ENCODE results near the gene NPHS2. TPM values are rescaled to one million over a fixed set of nuclear protein-coding genes. Genes with fewer than 3 reads are reported as not detected.

The NPHS2 gene
- total RNA-seq, 6 donors from 2014 or later: not detected

DNA sequence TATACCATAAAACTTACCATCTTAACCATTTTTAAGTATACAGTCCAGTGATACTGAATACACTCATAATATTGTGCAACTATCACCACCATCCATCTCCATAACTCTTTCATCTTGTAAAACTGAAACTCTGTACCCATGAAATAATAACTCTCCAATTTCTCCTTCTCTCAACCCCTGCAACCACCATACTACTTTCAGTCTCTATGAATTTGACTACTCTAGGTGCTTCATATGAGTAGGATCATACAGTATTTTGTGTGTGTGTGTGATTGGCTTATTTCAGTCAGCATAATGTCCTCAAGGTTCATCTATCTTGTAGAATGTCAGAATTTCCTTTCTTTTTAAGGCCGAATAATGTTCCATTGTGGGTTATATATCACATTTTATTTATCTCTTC, 17.7 kb downstream of the NPHS2 start:
- no peak for ATAC-seq (ENCODE audit: low FRiP score in 2 of 2)
- H3K4me1 ChIP-seq: no peaks in the 10 kb centered on the region
- no peak overlapping the region for H3K4me3 ChIP-seq
- no peaks in the 10 kb centered on the region for H3K36me3 ChIP-seq
- DNase-seq: no peak
- H3K27me3 ChIP-seq: no peaks in the 10 kb centered on the region
- H3K9me3 ChIP-seq: no peaks in the 10 kb centered on the region
- 85 to 95% methylated on average over 1 of the region's 1 CpG for WGBS, 2 donors
- H3K27ac ChIP-seq: no peak overlapping the region
- TF ChIP-seq EP300 (IDR thresholded peaks at IDR 0.05) (no peak), POLR2AphosphoS5 (IDR thresholded peaks at IDR 0.05) (no peak), POLR2A (IDR thresholded peaks at IDR 0.05) (no peak)
- TF ChIP-seq, protein P1, sequence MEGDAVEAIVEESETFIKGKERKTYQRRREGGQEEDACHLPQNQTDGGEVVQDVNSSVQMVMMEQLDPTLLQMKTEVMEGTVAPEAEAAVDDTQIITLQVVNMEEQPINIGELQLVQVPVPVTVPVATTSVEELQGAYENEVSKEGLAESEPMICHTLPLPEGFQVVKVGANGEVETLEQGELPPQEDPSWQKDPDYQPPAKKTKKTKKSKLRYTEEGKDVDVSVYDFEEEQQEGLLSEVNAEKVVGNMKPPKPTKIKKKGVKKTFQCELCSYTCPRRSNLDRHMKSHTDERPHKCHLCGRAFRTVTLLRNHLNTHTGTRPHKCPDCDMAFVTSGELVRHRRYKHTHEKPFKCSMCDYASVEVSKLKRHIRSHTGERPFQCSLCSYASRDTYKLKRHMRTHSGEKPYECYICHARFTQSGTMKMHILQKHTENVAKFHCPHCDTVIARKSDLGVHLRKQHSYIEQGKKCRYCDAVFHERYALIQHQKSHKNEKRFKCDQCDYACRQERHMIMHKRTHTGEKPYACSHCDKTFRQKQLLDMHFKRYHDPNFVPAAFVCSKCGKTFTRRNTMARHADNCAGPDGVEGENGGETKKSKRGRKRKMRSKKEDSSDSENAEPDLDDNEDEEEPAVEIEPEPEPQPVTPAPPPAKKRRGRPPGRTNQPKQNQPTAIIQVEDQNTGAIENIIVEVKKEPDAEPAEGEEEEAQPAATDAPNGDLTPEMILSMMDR (IDR thresholded peaks at IDR 0.05): no peak

DNA sequence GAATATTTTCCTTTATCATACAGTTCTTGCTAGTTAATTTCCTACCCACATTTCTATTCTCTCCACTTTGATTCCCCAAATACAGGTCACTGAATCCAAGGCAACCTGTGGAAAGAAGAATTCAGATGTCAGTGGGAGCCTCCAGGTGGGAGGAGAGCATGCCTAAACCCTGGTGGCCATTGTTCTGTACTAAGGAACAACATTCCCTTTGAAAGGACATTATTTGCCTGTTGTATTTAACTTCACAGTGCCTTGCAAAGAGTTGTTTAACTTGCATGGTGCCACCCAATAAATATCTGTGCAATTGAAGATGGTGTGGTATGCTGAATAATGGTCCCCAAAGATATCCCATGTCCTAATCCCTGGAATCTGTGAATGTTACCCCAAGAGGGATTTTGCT, 21.3 kb downstream of the NPHS2 start:
- Histone ChIP-seq H3K9me3 (no peaks in the 10 kb centered on the region), H3K27ac (no peak overlapping the region), H3K36me3 (no peaks in the 10 kb centered on the region), H3K4me3 (no peak overlapping the region), H3K27me3 (no peaks in the 10 kb centered on the region), H3K4me1 (no peaks in the 10 kb centered on the region)
- TF ChIP-seq POLR2A (IDR thresholded peaks at IDR 0.05): no peak
- TF ChIP-seq EP300 (IDR thresholded peaks at IDR 0.05): no peak
- TF ChIP-seq, protein P1 (IDR thresholded peaks at IDR 0.05): no peak
- TF ChIP-seq POLR2AphosphoS5 (IDR thresholded peaks at IDR 0.05): no peak
- ATAC-seq (ENCODE audit: low FRiP score in 2 of 2) (no peak), DNase-seq (no peak)

DNA sequence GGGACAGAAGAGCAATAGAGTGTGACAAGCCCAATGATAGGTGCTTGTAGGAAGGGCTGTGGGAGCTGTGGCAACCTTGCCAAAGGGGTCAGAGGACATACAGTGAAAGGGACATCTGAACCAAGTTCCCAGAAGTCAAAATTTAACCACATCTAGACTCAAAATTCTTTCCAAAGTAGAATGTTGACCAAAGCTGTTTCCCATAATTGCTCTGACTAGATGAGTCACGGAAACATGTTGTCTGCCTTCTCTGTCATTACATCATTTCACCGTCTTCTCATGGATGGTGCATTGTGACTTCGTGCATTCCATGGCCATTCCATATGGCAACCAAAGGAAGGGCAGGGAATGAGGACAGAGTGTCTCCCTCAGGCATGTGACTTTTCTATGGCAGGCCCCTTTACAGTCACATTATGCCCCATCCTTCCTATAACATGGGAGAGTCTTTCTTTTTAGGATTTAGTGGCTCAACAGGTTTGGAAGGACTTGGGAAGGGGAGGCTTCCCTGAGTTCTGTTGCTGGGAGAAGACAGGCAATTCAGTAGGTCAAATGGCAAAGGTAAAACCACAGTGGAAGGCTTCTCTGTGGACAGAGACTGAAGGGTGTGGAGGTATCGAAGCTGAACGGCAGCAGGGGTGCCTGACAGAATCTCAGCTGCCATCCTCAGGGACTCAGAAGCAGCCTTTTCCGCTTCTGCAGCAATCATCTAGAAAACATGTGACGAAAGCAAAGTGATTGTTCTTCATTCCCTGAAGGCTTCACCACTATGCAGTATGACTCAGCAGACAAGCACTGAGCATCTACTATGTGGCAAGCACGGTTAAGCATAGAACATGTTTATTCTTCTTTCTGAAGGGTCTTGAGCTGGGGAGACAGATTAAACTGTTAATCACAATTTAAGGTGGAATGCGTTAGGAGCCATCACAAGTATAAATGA, 24.7 kb downstream of the NPHS2 start:
- WGBS, 2 donors: 59 to 66% methylated on average over 9 of the region's 9 CpGs
- DNase-seq (no peak), ATAC-seq (ENCODE audit: low FRiP score in 2 of 2) (peak in 1 of 2 donors; percentile 42)
- Histone ChIP-seq H3K9me3 (no peaks in the 10 kb centered on the region), H3K27ac (no peak overlapping the region), H3K4me3 (no peak overlapping the region), H3K36me3 (no peaks in the 10 kb centered on the region), H3K4me1 (no peaks in the 10 kb centered on the region), H3K27me3 (no peaks in the 10 kb centered on the region)
- TF ChIP-seq EP300 (IDR thresholded peaks at IDR 0.05) (no peak), POLR2AphosphoS5 (IDR thresholded peaks at IDR 0.05) (no peak), POLR2A (IDR thresholded peaks at IDR 0.05) (no peak)
- TF ChIP-seq, protein P1 (IDR thresholded peaks at IDR 0.05): no peak

DNA sequence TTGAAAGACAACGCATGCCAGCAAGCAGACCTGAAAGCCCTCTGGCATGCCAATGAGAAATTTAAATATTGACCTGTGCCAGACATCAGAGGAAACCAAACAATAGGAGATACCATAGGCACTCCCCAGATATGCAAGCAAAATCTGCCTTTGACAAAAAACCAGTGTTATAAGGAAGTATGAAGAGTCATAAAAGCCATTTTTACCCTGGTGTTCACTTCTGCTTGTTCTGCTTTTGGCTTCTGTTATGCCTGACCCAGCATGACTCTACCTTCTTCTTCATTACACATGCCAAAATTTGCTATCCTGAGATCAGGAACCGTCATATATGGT, 26.4 kb downstream of the NPHS2 start:
- no peak overlapping the region for H3K4me3 ChIP-seq
- no peaks in the 10 kb centered on the region for H3K27me3 ChIP-seq
- TF ChIP-seq POLR2A (IDR thresholded peaks at IDR 0.05) (no peak), POLR2AphosphoS5 (IDR thresholded peaks at IDR 0.05) (no peak), EP300 (IDR thresholded peaks at IDR 0.05) (no peak)
- TF ChIP-seq, protein P1 (IDR thresholded peaks at IDR 0.05): no peak
- H3K27ac ChIP-seq: no peak overlapping the region
- no peaks in the 10 kb centered on the region for H3K36me3 ChIP-seq
- 70 to 84% methylated on average over 2 of the region's 2 CpGs for WGBS, 2 donors
- ATAC-seq (ENCODE audit: low FRiP score in 2 of 2) (no peak), DNase-seq (no peak)
- no peaks in the 10 kb centered on the region for H3K9me3 ChIP-seq
- no peaks in the 10 kb centered on the region for H3K4me1 ChIP-seq

All from upper lobe of left lung (tissue), 6 donors.